Retina (tissue), 1 donor: ENCODE results near the gene DISC1.
"Not testable (repeated sequence)": the region's sequence is repeated elsewhere in the genome, so short reads cannot be mapped to it uniquely, and the experiment has no call there.

Experiments
- DNase-seq: peaks from one replicate; pipeline ENCODE4 v3.0.0-alpha.2; 2016

Gene DISC1

GRCh38 chr1:231779081-231779480 lies 152.5 kb downstream of the DISC1 start:
- DNase-seq: no peak

GRCh38 chr1:231781892-231782291 lies 155.3 kb downstream of the DISC1 start:
- no peak for DNase-seq

DNA sequence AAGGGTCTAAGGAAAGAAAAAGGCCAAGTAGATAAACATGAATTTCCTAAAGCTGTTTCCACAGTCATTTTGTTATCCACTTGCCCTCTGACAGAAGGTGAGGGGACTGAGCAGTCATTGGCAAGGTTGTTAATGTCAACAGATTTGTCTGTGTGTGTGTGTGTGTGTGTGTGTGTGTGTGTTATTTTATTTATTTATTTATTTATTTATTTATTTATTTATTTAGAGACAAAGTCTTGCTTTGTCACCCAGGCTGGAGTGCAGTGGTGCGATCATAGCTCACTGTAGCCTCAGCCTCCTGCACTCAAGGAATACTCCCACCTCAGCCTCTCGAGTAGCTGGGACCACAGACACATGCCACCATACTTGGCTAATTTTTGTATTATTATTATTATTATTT lies 158.5 kb downstream of the DISC1 start:
- not testable (repeated sequence) for DNase-seq

DNA sequence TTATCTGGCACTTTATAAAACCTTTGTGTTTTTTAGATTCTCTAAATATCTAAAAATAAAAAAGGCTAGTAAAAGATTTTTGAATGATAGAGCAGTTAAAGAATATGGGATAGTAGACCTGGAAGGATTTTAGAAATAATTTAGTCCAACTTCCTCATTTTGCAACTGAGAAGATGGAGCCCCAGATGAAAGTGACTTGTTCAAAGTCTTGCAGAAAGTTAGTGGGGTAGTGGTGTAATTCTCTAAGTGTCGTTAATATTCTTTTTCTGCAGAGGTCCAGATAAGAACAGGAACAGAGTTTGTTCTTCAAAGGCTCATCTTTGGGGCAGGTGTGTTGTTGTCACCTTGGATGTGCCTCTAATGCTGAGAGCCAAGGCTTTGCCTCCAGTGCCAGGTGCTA lies 159.5 kb downstream of the DISC1 start:
- no peak for DNase-seq

DNA sequence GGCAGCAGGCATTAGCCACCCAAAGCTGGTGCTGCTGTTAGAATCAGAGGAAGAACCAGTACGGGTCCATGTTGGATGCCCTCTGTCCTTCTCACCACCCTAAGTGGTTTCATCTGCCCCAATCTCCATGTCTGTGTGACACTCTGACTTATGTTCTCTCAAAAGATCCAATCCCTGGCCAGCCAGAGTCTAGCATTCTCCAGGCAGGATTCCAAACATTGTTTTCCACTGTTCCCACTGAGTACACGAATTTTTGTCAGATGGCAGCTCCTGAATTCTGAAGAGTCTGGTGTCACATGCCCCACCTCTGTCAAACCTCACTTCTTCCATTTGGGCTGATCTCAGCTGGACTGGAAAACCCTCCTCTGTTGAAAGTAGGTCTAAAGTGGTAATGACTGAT lies 166.0 kb downstream of the DISC1 start:
- DNase-seq: no peak

GRCh38 chr1:231793893-231794292 lies 167.3 kb downstream of the DISC1 start:
- no peak for DNase-seq

GRCh38 chr1:231796141-231796540 lies 169.6 kb downstream of the DISC1 start:
- no peak for DNase-seq

DNA sequence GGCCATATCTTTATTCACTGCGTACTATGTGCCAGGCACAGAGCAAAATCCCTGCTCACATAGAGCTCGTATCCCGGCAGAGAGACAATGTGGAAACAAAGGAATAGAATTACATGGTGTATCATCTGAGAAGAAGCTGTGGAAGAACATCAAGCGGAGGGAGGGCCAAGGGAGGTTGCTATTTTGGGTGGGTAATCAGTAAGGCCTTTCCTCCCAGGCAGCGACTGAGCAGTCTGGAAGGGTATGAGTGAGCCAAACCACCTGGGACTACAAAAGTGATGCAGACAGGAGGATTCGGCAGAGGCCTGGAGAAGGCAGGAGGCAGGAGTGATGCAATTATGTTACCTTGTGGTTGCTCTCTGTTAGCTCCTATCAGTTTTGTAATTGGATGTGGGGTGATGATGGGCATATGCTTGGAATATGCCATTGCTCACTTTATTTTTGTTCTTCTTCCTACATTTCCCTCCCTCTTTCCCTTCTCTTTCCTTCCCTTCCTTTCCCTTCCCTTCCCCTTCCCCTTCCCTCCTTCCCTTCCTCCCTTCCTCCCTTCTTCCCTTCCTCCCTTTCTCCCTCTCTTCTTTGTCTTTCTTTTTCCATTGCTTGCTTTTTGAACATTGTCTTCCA lies 172.9 kb downstream of the DISC1 start:
- no peak for DNase-seq

DNA sequence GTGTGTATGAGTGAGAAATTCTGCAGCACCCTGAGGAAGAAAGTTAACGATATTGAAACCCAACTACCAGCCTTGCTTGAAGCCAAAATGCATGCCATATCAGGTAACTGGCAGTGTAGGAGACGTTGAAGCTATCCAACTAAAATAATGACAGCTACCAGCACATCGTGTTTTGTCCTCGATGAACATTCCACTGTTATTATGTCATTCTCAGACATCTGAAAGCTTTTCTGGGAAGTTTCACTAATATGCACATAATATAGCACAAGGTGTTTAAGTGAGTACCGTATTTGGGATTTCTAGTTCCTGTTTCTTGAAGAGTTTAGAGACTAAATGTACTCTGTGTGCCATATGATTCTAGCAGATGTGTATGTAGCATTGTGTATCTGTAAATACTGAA lies 173.5 kb downstream of the DISC1 start:
- DNase-seq: no peak

GRCh38 chr1:231801042-231801585 lies 174.5 kb downstream of the DISC1 start:
- DNase-seq: no peak

GRCh38 chr1:231803353-231803752 lies 176.8 kb downstream of the DISC1 start:
- DNase-seq: no peak

- DNase-seq: peak; percentile 48
These were observed 180.3 kb downstream of the DISC1 start for GRCh38 chr1:231806623-231807495.

DNA sequence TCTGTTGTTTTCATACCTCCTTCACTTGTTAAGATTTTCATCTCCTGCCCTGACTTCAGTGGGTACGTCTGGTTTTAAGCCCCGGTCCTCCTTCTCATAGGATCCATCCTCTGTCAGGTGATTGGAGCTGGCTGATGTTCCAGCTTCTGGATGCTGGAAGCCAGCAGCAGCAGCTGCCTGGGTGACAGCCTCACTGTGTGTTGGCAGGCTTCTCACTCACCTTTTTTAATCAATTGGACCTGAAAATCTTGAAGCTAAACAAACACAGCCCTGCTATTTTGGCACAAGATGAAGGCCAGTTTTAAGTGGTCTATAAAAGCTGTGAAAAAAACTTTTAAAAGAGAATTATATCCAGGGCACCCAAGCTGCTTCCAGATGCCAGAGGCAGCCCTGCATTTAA lies 181.0 kb downstream of the DISC1 start:
- DNase-seq: no peak

DNA sequence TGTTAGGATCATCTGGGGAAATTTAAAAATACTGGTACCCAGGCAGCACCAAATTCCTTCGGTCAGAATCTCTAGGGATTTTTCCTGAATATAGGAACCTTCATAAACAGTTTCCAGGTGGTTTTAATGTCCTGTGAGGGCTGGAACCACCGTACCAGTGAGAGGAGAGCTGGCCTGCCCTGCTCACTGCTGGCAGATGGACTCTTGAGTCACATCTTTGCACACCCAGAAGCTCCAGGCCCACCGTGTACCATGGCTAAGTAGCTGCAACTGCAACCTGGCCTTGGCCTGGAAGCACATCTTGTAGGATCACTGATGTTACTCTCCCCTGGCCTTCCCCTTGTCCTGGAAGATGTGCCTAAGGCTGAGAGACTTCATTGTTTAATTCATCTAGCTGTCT lies 181.5 kb downstream of the DISC1 start:
- DNase-seq: no peak

- no peak for DNase-seq
These were observed 182.4 kb downstream of the DISC1 start for GRCh38 chr1:231808990-231809389.

DNA sequence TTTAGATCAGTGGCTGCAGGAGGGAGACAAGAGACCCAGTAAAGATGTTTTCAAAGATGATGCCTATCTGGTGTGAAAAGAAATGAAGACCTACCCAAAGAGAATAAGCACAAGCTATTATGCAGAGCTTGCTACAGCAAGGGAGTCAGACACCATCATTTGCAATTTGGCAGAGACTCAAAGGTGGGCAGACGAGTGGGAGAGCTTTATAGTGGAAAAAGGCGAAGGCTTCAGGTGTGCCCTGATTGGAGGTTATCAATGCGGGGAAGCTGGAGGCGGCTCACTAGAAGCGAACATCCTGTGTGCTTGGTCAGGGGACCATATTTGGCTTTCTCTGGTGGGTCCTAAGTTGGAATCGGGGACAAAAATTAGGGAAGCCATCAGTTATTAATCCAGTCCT lies 183.8 kb downstream of the DISC1 start:
- no peak for DNase-seq

- no peak for DNase-seq
These were observed 187.4 kb downstream of the DISC1 start for GRCh38 chr1:231814021-231814420.

- DNase-seq: no peak
These were observed 187.9 kb downstream of the DISC1 start for GRCh38 chr1:231814521-231814920.

DNA sequence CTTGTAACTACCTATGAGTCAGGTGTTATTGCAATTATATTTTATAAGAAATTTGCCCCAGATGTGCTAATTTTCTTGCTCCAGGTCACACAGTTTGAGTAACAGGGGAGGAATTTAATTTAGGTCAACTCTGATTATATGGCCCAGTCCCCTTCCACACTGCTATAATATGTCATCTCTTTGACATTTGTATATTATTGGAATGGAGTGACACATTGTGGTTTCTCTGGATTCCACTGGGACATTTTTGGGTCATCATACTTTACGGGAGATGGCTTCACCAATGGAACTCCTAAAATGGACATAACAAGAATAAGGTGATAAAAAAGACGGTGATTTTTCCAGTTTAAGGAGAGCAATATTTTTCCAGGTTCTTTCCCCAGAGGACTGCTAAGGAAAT lies 191.2 kb downstream of the DISC1 start:
- no peak for DNase-seq

- DNase-seq: peak; percentile 44
These were observed 191.7 kb downstream of the DISC1 start for GRCh38 chr1:231818337-231818736.

DNA sequence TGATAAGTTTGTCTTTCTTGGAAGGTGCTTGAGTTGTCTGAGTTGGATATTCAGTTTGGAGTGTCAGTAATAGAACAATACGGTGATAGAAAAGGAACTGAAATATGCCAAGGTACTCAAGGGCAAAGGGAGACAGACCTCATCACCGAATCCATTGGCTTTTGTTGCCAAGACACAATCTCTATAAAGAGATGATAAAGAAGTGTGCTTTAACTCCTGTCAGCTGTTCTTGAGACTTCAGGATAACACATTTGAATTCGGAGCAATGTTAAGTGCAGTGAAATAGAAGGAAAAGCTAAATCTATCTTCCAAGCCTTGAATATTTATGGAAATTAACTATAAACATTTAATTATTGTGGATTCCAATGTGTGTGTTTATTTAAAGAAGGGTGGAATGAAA lies 194.7 kb downstream of the DISC1 start:
- no peak for DNase-seq

DNA sequence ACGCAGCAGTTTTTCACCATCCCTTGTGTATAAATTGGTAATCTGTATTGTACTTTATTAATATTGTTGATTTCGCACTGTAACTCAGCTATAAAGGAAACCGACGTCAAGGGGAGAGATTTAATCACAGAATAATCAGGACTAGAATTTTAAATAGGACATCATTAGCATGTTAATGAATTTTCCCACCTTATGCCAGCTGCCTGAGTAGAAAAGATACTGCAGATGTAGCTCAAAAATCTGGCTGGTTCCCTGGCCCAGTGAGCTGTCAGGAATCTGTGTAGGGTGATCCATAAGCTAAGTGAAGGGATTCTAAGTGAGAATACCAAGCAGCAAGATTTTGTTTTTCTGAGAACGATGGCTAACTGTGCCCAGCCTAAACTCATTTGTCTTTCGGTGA lies 195.5 kb downstream of the DISC1 start:
- DNase-seq: no peak

DNA sequence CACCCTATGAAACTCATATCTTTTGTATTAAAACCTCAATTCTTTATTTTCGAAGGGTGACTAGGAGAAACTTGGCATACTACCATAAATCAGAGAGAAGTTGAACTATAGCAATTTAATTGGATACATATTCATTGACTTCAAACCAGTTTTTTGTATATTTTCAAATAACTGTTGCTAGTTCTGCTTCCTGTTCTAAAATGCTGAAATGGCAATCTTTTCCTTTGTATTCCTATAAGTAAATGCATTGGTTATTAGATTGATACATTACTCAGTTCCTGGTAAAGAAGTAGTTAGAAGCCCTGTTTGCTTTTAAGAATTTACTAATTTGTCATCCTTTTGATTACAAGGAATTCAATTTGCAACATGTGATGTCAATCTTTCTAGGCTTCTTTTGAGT lies 200.0 kb downstream of the DISC1 start:
- no peak for DNase-seq
